ENCODE measurements around the gene FAM167B.
"Not testable (repeated sequence)": the region's sequence is repeated elsewhere in the genome, so short reads cannot be mapped to it uniquely, and the experiment has no call there.

The FAM167B gene

DNA sequence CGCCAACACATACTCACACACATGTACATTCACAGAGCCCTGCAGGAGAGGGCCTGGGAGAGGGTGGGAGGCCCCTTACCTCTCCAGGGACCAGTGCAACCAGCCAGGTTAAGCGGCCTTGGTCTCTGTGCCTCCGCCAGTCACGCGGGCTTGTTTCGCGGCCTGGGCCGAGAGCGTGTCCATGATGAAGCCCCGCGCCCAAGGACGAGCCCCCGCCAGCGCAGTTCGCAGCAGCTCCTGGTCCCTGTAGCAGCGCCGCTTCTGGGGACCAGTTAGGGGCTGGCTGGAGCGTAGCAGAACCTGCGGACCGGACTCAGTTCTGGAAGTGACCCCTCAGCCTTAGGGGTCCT, 7.3 kb upstream of the FAM167B start:
- no peak overlapping the region for H3K4me3 ChIP-seq (ENCODE audit: low read length)

DNA sequence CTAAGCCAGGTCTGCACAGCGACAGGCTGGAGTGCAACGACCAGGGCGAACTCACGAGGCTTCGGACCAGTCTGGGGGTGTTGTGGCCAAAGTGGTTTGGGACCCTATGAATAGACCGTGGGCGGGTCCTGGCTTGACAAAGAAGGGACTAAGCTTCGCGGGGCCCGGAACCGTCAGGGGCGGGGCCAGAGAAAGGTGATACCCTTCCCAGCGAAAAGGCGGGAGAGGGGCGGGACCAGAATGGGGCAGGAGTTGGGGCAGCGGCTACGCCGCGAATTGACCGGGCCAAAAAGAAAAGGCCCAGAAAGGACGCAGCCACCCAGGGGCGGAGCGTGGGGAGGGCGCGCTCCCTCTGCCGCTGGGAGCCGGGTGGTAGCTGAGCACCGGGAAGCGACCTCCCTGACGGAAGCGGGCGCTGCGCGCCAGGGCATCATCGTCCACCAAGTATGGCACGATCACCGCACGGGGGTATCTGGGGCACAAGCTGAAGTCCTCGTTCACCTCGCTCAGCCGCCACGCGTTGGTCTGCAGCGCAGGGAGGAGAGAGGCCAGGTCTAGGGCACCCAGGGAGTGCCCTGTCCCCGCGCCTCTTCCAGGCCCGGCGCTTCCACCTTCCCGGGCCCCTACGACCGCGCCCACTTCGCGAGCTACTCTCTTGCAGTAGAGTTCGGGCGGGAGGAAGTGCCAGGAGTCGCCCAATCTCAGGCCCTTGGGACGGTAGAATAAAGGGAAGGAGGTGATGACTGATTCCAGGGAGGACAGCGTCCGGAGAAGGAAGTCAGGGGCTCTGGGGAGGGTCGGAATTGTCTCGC, 6.7 kb upstream of the FAM167B start:
- no peak for TF ChIP-seq ZNF274 (IDR thresholded peaks at IDR 0.05; ENCODE audit: low read depth, low read length)
- H3K4me3 ChIP-seq (ENCODE audit: low read length), result peak overlapping the region; percentile 53; the same call in 1 of the 2 replicates

More for the DNA sequence above, 7.3 kb upstream of the FAM167B start:
- TF ChIP-seq ZNF274 (IDR thresholded peaks at IDR 0.05; ENCODE audit: low read depth, low read length), result no peak

DNA sequence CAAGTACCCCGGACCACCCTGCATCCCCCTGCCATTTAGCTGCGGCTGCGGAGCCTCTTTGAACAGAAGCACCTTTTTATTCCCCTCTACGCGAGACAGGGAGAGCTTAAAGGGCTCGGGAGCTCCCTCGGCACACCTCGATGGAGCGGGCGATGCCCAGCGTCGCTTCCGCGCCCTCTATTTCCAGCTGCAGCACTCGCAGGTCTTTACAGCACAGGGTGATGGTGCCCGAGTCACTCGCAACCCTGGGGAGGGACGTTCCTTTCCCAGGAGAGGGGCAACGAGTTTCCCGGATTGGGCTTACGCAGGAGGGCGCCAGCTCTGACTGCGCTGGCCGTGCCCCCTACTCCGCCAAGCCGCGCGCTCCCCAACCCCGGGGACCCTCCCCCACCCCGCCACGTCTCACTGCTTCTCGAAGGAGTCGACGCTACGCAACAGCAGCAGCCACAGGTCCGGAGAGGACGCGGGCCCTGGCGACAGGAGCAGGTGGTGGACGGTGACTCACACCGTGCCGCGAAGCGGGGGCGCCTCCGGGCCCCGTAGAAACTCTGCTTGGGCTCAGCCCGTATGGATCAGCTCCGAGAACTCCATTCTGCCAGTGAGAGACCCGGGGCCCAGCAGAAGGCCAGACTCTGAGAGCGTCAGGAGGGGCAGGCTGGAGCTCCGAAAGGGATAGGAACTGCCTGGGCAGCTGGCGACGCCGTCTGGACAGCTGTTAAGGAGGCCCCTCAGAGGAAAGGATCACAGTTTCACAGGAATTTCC, 5.8 kb upstream of the FAM167B start:
- no peak for TF ChIP-seq ZNF274 (IDR thresholded peaks at IDR 0.05; ENCODE audit: low read depth, low read length)
- H3K4me3 ChIP-seq (ENCODE audit: low read length), result peak overlapping the region; percentile 53; the same call in 1 of the 2 replicates

GRCh38 chr1:32242341-32242851, 4.6 kb upstream of the FAM167B start:
- TF ChIP-seq ZNF274 (IDR thresholded peaks at IDR 0.05; ENCODE audit: low read depth, low read length), result no peak
- no peak overlapping the region for H3K4me3 ChIP-seq (ENCODE audit: low read length)

GRCh38 chr1:32247452-32247851, 430 bp downstream of the FAM167B start:
- TF ChIP-seq ZNF274 (IDR thresholded peaks at IDR 0.05; ENCODE audit: low read depth, low read length), result no peak
- no peak overlapping the region for H3K4me3 ChIP-seq (ENCODE audit: low read length)

DNA sequence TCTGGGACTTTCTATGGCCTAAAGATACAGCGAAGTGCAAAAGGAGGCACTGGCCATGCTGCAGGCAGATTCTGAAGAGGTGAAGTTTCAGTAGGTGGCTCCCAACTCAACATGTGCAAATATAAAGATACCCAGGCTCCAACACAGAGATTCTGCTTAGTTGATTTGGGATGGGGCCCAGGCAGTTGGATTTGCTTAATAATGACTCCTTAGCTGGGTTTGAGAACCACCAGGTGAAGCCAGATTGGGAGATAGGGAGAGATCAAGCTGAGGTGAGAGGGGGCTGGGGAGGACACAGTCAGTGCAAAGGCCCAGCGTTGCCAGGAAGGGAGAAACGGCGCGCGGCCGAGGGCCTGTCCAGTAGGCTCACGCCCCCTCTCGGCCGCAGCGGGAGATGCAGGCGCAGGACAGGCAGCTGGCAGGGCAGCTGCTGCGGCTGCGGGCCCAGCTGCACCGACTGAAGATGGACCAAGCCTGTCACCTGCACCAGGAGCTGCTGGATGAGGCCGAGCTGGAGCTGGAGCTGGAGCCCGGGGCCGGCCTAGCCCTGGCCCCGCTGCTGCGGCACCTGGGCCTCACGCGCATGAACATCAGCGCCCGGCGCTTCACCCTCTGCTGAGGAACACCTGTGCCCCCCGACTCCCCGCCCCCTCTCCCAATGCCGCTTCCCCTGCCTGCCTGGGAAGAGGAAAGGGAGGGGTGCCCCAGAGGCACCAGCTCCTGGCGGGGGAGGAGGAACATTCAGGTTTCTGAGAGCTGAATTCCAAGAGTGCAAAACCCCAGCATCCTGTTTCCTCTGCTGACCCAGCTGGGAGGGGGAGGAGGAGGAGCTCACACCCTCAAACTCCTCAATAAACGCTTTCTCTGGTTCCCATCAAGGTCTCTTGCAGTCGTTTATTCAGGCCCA, 1.2 kb downstream of the FAM167B start:
- no peak overlapping the region; the same call in 1 of the 2 replicates for H3K4me3 ChIP-seq (ENCODE audit: low read length)
- TF ChIP-seq ZNF274 (IDR thresholded peaks at IDR 0.05; ENCODE audit: low read depth, low read length), result no peak

- no peak for TF ChIP-seq ZNF274 (IDR thresholded peaks at IDR 0.05; ENCODE audit: low read depth, low read length)
- H3K4me3 ChIP-seq (ENCODE audit: low read length), result peak overlapping the region; percentile 2; the same call in 1 of the 2 replicates
Observed at GRCh38 chr1:32249831-32250525, 3.0 kb downstream of the FAM167B start.

- H3K4me3 ChIP-seq (ENCODE audit: low read length), result peak within 1 kb of the TSS; percentile 6; the same call in 1 of the 2 replicates
- no peak for TF ChIP-seq ZNF274 (IDR thresholded peaks at IDR 0.05; ENCODE audit: low read depth, low read length)
Observed at GRCh38 chr1:32250893-32251716, 4.1 kb downstream of the FAM167B start, which contains the start of gene LCK. Gene LCK (plus strand): TSS chr1:32251265. CDS start chr1:32274330, 23,065 bp downstream.

- no peak overlapping the region for H3K4me3 ChIP-seq (ENCODE audit: low read length)
- no peak for TF ChIP-seq ZNF274 (IDR thresholded peaks at IDR 0.05; ENCODE audit: low read depth, low read length)
Observed at GRCh38 chr1:32255072-32256071, 8.3 kb downstream of the FAM167B start.

- H3K4me3 ChIP-seq (ENCODE audit: low read length), result no peak overlapping the region
- TF ChIP-seq ZNF274 (IDR thresholded peaks at IDR 0.05; ENCODE audit: low read depth, low read length), result no peak
Observed at GRCh38 chr1:32256473-32257226, 9.6 kb downstream of the FAM167B start.

GRCh38 chr1:32257227-32257508, 10.1 kb downstream of the FAM167B start:
- no peak for TF ChIP-seq ZNF274 (IDR thresholded peaks at IDR 0.05; ENCODE audit: low read depth, low read length)
- H3K4me3 ChIP-seq (ENCODE audit: low read length), result no peak overlapping the region

DNA sequence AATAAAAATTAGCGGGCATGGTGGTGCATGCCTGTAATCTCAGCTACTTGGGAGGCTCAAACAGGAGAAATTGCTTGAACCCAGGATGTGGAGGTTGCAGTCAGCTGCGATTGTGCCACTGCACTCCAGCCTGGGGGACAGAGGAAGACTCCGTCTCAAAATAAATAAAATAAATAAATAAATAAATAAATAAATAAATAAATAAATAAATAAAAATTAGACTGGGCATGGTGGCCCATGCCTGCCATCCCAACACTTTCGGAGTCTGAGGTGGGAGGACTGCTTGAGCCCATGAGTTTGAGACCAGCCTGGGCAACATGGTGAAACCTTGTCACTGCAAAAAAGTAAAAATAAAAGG, 16.2 kb downstream of the FAM167B start:
- not testable (repeated sequence) for H3K4me3 ChIP-seq (ENCODE audit: low read length)

Measured in GM08714 (cell line).